Upper lobe of left lung (tissue), 6 donors: ENCODE data around the gene CXCL6. TPM values are rescaled to one million over a fixed set of nuclear protein-coding genes. Genes with fewer than 3 reads are reported as not detected.

ENCODE experiments used
- ATAC-seq, 2 donors: fragments of 200-7000 bp; cut with Tn5 transposase; one replicate each; pipeline ENCODE4 v1.9.1; 2022; ENCODE audit warnings: mild to moderate bottlenecking in 2 of 2, moderate library complexity in 2 of 2; ENCODE audit not compliant: low FRiP score in 2 of 2
- DNase-seq, 2 donors: peaks; one replicate each; pipeline ENCODE4 v3.0.0-alpha.2; 2019 to 2020
- H3K27ac ChIP-seq, 4 donors: fragments of 200-600 bp; sonication (generic); one replicate each; pipeline ENCODE4 v1.5.1; 2016 to 2019
- H3K27me3 ChIP-seq, 4 donors: fragments of 200-600 bp; sonication (generic); one replicate each; pipeline ENCODE4 v1.5.1; 2017 to 2019
- H3K36me3 ChIP-seq, 4 donors: fragments of 200-600 bp; sonication (generic); one replicate each; pipeline ENCODE4 v1.5.1; 2016 to 2019
- H3K4me1 ChIP-seq, 4 donors: fragments of 200-600 bp; sonication (generic); one replicate each; pipeline ENCODE4 v1.5.1; 2018 to 2019
- H3K4me3 ChIP-seq, 4 donors: fragments of 200-600 bp; sonication (generic); one replicate each; pipeline ENCODE4 v1.5.1; 2017 to 2019; ENCODE audit warnings: mild to moderate bottlenecking in 2 of 4, moderate library complexity in 1 of 4
- H3K9me3 ChIP-seq, 4 donors: fragments of 200-600 bp; sonication (generic); one replicate each; pipeline ENCODE4 v1.5.1; 2018 to 2019
- CTCF ChIP-seq, 6 experiments: fragments of 450-650 bp in 4 of 6; fragments of 200-600 bp in 2 of 6; sonication (generic) in 2 of 6; IDR thresholded peaks; one replicate each; pipeline ENCODE4 v1.5.1; 2016 to 2019; ENCODE audit warnings: antibody characterized with exemption in 6 of 6
- EP300 ChIP-seq, 4 donors: sonication (generic); formaldehyde crosslinking; IDR thresholded peaks; one replicate each; pipeline ENCODE4 v1.5.1; 2017; ENCODE audit warnings: antibody characterized with exemption in 4 of 4, control low read depth in 2 of 4
- POLR2A ChIP-seq, 4 donors: fragments of 450-650 bp; IDR thresholded peaks; one replicate each; pipeline ENCODE4 v1.5.1; 2016 to 2017; ENCODE audit warnings: antibody characterized with exemption in 4 of 4, mild to moderate bottlenecking in 2 of 4
- POLR2AphosphoS5 ChIP-seq, 2 donors: sonication (generic); formaldehyde crosslinking; IDR thresholded peaks; one replicate each; pipeline ENCODE4 v1.5.1; 2017; ENCODE audit warnings: antibody characterized with exemption in 2 of 2
- WGBS, 2 donors: methylation state at CpG; one replicate each; pipeline ENCODE4 v1.1.5; 2017 to 2018; 5-methylcytosine and 5-hydroxymethylcytosine counted together
- total RNA-seq, 6 donors: library from RNA; depleted of rRNA in 4 of 6; stranded (reverse); fragments of >200 nt in 4 of 6; gene quantifications; one replicate each; pipeline versions ENCODE4 v1.1.0 to v1.2.1, GENCODE V29; 2016 to 2021
- donor health status: DM: no; HTN: no; CAD: no; lungs with moderate emphysema.
- donor health status: DM: no; HTN: yes; CAD: no; lungs with severe emphysema.

The CXCL6 gene
- total RNA-seq, 6 donors from 2014 or later, result 0.29 to 19.7 (median 0.71) TPM; not detected in 1

GRCh38 chr4:73868206-73869129 lies 32.0 kb downstream of the CXCL6 start:
- peak in 1 of 2 donors; percentile 47 for ATAC-seq
- H3K36me3 ChIP-seq, result no peaks in the 10 kb centered on the region
- TF ChIP-seq EP300 (IDR thresholded peaks at IDR 0.05) (no peak), POLR2AphosphoS5 (IDR thresholded peaks at IDR 0.05) (no peak), CTCF (IDR thresholded peaks at IDR 0.05) (no peak), POLR2A (IDR thresholded peaks at IDR 0.05) (no peak)
- peaks cover 16 to 32% (median 21%) of the 10 kb centered on the region in 4 donors for H3K4me1 ChIP-seq
- DNase-seq, result no peak
- H3K27me3 ChIP-seq, result no peaks in the 10 kb centered on the region
- no peaks in the 10 kb centered on the region for H3K9me3 ChIP-seq
- H3K4me3 ChIP-seq, result peak overlapping the region; percentile 50 to 68 (median 64)
- H3K27ac ChIP-seq, result peak overlapping the region; percentile 67 to 88 (median 86)
- 36 to 38% methylated on average over 15 to 16 of the region's 16 CpGs for WGBS, 2 donors

- Histone ChIP-seq H3K4me3 (peak within 1 kb of the TSS; percentile 50 to 68 (median 64)), H3K9me3 (no peaks in the 10 kb centered on the region), H3K36me3 (no peaks in the 10 kb centered on the region), H3K4me1 (peaks cover 16 to 32% (median 21%) of the 10 kb centered on the region in 4 donors), H3K27me3 (no peaks in the 10 kb centered on the region), H3K27ac (peak within 1 kb of the TSS; percentile 67 to 88 (median 86))
- TF ChIP-seq CTCF (IDR thresholded peaks at IDR 0.05) (no peak), EP300 (IDR thresholded peaks at IDR 0.05) (no peak), POLR2A (IDR thresholded peaks at IDR 0.05) (peak in 1 of 4 donors; percentile 55), POLR2AphosphoS5 (IDR thresholded peaks at IDR 0.05) (peak in 1 of 2 donors; percentile 28)
- 12 to 28% methylated on average over 20 to 50 of the region's 61 CpGs for WGBS, 2 donors
- ATAC-seq (peak; percentile 69 to 78), DNase-seq (peak; percentile 36 to 89)
Measured at GRCh38 chr4:73869130-73870055, 32.9 kb downstream of the CXCL6 start, which contains the start of gene CXCL1. TSS of gene CXCL1 (plus strand) at chr4:73869393. CDS start at chr4:73869471, 78 bp downstream.

- H3K27ac ChIP-seq, result peak overlapping the region; percentile 13 to 88 (median 86)
- no peaks in the 10 kb centered on the region for H3K27me3 ChIP-seq
- H3K36me3 ChIP-seq, result no peaks in the 10 kb centered on the region
- ATAC-seq, result peak; percentile 36 to 58
- peak in 1 of 2 donors; percentile 87 for DNase-seq
- peak overlapping the region in 3 of 4 donors; percentile 50 to 68 (median 67) for H3K4me3 ChIP-seq
- no peaks in the 10 kb centered on the region for H3K9me3 ChIP-seq
- H3K4me1 ChIP-seq, result peaks cover 16 to 32% (median 21%) of the 10 kb centered on the region in 4 donors
- WGBS, 2 donors, result 63 to 67% methylated on average over 2 to 3 of the region's 3 CpGs
- peak in 1 of 4 donors; percentile 50 for TF ChIP-seq POLR2A (IDR thresholded peaks at IDR 0.05)
- TF ChIP-seq CTCF (IDR thresholded peaks at IDR 0.05), result no peak
- no peak for TF ChIP-seq EP300 (IDR thresholded peaks at IDR 0.05)
- peak; percentile 19 to 40 for TF ChIP-seq POLR2AphosphoS5 (IDR thresholded peaks at IDR 0.05)
Measured at GRCh38 chr4:73870260-73870659, 33.8 kb downstream of the CXCL6 start.

- ATAC-seq (no peak), DNase-seq (no peak)
- Histone ChIP-seq H3K4me3 (peak overlapping the region in 3 of 4 donors; percentile 50 to 68 (median 67)), H3K27me3 (no peaks in the 10 kb centered on the region), H3K36me3 (no peaks in the 10 kb centered on the region), H3K27ac (peak overlapping the region in 2 of 4 donors; percentile 87 to 88), H3K9me3 (no peaks in the 10 kb centered on the region), H3K4me1 (peaks cover 16 to 32% (median 21%) of the 10 kb centered on the region in 4 donors)
- no peak for TF ChIP-seq POLR2AphosphoS5 (IDR thresholded peaks at IDR 0.05)
- no peak for TF ChIP-seq EP300 (IDR thresholded peaks at IDR 0.05)
- TF ChIP-seq CTCF (IDR thresholded peaks at IDR 0.05), result no peak
- TF ChIP-seq POLR2A (IDR thresholded peaks at IDR 0.05), result no peak
- 81 to 86% methylated on average over 1 of the region's 1 CpG for WGBS, 2 donors
Measured at GRCh38 chr4:73870768-73871167, 34.3 kb downstream of the CXCL6 start.
